ENCODE measurements around the gene SH3RF3. TPM values are rescaled to one million over a fixed set of nuclear protein-coding genes. Genes with fewer than 3 reads are reported as not detected.
A peak's percentile ranks its signal among the peaks of the same experiment; 100 is the strongest.

The SH3RF3 gene
- total RNA-seq, 1 experiment from 2014 or later: 4.9 TPM

GRCh38 chr2:109523121-109523520 lies 394.1 kb downstream of the SH3RF3 start:
- TF ChIP-seq POLR2AphosphoS5 (IDR thresholded peaks at IDR 0.05; ENCODE audit: low read depth, low read length): no peak
- no peak for TF ChIP-seq CTCF (IDR thresholded peaks at IDR 0.05)
- TF ChIP-seq TCF7L2 (IDR thresholded peaks at IDR 0.05; ENCODE audit: low read depth, low read length): no peak
- no peak for TF ChIP-seq SIN3A (IDR thresholded peaks at IDR 0.05; ENCODE audit: borderline replicate concordance, insufficient read depth, low read depth, low read length)
- no peak for TF ChIP-seq REST (IDR thresholded peaks at IDR 0.05; ENCODE audit: insufficient read depth in 1 of 2, low read depth in 2 of 2, low read length in 1 of 2)
- in situ Hi-C loops (cut with HindIII; ENCODE audit: low pct_unique_long_range_greater_than_20kb, low sequenced_read_pairs): no loop called here
- POLR2A ChIA-PET: no interaction called here

DNA sequence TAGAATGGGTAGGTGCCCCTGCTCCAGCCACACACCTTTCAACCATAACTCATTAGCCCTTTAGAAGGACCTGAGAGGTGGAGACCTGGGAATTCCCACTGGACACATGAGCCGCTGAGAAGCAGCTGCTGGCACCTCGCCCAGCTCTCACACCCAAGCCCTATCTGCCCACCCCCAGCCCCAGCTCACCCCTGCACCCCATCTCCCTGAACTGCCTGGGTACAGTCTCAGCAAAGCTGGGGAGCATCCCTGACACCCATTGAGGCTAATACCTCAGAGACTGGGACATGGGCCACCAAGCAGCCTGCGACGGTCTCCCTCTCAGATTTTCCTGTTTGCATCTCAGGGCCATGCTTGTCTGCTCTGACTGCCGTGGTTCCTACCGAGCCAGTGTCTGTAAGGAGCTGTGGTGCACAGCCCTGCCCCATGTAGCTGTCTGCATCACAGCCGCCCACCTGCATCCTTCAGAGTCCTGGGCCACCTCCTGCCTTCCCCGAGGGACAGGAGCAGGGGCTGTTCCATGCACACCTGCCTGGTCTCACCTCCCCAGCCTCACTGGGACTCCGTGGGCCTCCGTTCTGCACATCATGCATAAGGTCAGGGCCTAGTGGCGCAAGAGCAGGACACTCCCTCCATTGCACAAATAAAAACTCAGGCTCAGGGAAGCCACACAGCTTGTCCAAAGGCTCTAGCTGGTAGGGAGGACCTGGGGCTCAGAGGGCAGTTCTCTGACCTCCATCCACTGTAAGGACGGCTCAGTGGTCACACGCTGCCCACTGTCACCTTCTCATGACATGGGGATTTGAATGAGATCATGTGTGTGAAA lies 394.7 kb downstream of the SH3RF3 start:
- intact Hi-C loops (cut with micrococcal nuclease; ENCODE audit: unreplicated experiment) (no loop called here), in situ Hi-C loops (cut with HindIII; ENCODE audit: low pct_unique_long_range_greater_than_20kb, low sequenced_read_pairs) (no loop called here)
- no TSS peak for BruUV-seq (replicated peaks)
- CTCF ChIA-PET: interaction anchor here (0.6 to 0.7 kb wide), 2 partner anchors 86 to 137 kb away, joined by 5 read pairs; no protein-coding TSS in a partner anchor
- H3K36me3 ChIP-seq (ENCODE audit: control insufficient read depth, insufficient read depth, low read length): no peaks in the 10 kb centered on the region
- TF ChIP-seq POLR2AphosphoS5 (IDR thresholded peaks at IDR 0.05; ENCODE audit: low read depth, low read length) (no peak), CTCF (IDR thresholded peaks at IDR 0.05) (no peak), REST (IDR thresholded peaks at IDR 0.05; ENCODE audit: insufficient read depth in 1 of 2, low read depth in 2 of 2, low read length in 1 of 2) (no peak), SIN3A (IDR thresholded peaks at IDR 0.05; ENCODE audit: borderline replicate concordance, insufficient read depth, low read depth, low read length) (no peak), TCF7L2 (IDR thresholded peaks at IDR 0.05; ENCODE audit: low read depth, low read length) (no peak)
- POLR2A ChIA-PET: interaction anchor here (0.6 kb wide), 1 partner anchor 9 kb away, joined by 8 read pairs; no protein-coding TSS in a partner anchor
- no peak overlapping the region for H3K4me3 ChIP-seq (ENCODE audit: low read depth in 2 of 2, low read length in 2 of 2)
- no peak for DNase-seq (ENCODE audit: low read depth, low spot score)
- H3K27ac ChIP-seq (ENCODE audit: low read length): no peak overlapping the region
- peak; percentile 29; the same call in 1 of the 2 replicates for ATAC-seq
- no peaks in the 10 kb centered on the region for H3K4me1 ChIP-seq (ENCODE audit: control insufficient read depth, insufficient read depth, low read length)
- no peaks in the 10 kb centered on the region for H3K27me3 ChIP-seq (ENCODE audit: control insufficient read depth, insufficient read depth, low read length)
- no peaks in the 10 kb centered on the region for H3K9me3 ChIP-seq (ENCODE audit: control insufficient read depth, insufficient read depth, low read depth, low read length)

More at GRCh38 chr2:109523121-109523520, 394.1 kb downstream of the SH3RF3 start:
- Histone ChIP-seq H3K4me3 (ENCODE audit: low read depth in 2 of 2, low read length in 2 of 2) (no peak overlapping the region), H3K27ac (ENCODE audit: low read length) (no peak overlapping the region), H3K4me1 (ENCODE audit: control insufficient read depth, insufficient read depth, low read length) (no peaks in the 10 kb centered on the region), H3K27me3 (ENCODE audit: control insufficient read depth, insufficient read depth, low read length) (no peaks in the 10 kb centered on the region), H3K9me3 (ENCODE audit: control insufficient read depth, insufficient read depth, low read depth, low read length) (no peaks in the 10 kb centered on the region), H3K36me3 (ENCODE audit: control insufficient read depth, insufficient read depth, low read length) (no peaks in the 10 kb centered on the region)
- no TSS peak for BruUV-seq (replicated peaks)
- CTCF ChIA-PET: no interaction called here
- intact Hi-C loops (cut with micrococcal nuclease; ENCODE audit: unreplicated experiment): no loop called here
- ATAC-seq: no peak
- no peak for DNase-seq (ENCODE audit: low read depth, low spot score)

Measured in Panc1 (cell line).